Measurements from ENCODE around the gene SRC.

DNA sequence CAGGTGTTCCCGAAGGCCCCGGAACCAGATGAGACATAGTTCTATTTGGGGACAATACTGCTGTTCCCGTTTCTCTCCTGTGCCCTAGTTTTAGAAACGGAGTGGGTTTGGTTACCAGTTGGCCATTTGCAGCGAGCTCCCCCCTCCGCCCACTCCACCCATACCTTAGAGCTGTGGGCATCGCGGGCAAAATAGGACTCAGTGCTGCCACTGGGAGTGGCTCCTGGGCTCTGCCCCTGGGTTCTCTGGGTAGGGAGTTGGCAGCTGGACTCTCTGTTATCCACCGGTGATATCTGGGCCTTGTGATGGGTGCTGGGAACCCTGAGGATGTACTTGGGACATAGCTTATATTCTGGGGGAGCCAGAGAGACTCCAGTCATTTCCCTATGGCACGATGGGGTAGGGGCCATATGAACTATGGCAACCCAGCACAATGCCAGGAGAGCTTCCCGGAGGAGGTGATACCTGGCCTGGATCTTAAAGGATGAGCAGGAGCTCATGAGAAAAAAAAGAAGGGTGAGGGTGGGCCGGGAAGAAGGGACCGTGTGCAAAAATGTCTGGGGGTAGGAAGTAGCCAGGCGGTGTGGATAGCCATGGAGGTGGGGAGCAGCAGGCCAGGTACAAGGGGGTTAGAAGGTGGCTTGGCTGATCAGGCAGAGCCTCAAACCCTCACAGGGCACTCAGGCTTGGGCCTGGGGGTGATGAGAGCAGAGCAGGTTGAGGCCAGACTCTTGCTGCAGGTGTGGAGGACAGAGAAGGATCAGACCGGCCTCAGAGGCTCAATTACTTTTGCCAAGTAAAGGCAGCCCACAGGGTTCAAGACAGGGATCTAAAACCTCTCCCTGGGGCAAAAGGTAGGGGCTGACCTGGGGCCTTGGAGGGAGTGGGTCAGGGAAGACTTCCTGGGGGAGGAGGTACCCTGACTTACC lies 9.6 kb downstream of the SRC start:
- TF ChIP-seq, protein P1, sequence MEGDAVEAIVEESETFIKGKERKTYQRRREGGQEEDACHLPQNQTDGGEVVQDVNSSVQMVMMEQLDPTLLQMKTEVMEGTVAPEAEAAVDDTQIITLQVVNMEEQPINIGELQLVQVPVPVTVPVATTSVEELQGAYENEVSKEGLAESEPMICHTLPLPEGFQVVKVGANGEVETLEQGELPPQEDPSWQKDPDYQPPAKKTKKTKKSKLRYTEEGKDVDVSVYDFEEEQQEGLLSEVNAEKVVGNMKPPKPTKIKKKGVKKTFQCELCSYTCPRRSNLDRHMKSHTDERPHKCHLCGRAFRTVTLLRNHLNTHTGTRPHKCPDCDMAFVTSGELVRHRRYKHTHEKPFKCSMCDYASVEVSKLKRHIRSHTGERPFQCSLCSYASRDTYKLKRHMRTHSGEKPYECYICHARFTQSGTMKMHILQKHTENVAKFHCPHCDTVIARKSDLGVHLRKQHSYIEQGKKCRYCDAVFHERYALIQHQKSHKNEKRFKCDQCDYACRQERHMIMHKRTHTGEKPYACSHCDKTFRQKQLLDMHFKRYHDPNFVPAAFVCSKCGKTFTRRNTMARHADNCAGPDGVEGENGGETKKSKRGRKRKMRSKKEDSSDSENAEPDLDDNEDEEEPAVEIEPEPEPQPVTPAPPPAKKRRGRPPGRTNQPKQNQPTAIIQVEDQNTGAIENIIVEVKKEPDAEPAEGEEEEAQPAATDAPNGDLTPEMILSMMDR (IDR thresholded peaks at IDR 0.05; ENCODE audit: low read length) = no peak
- TF ChIP-seq EZH2 (IDR thresholded peaks at IDR 0.05; ENCODE audit: borderline replicate concordance, low read length) = no peak

Data from OCI-LY1 (cell line).